ENCODE results near the gene TLL1.

The TLL1 gene

DNA sequence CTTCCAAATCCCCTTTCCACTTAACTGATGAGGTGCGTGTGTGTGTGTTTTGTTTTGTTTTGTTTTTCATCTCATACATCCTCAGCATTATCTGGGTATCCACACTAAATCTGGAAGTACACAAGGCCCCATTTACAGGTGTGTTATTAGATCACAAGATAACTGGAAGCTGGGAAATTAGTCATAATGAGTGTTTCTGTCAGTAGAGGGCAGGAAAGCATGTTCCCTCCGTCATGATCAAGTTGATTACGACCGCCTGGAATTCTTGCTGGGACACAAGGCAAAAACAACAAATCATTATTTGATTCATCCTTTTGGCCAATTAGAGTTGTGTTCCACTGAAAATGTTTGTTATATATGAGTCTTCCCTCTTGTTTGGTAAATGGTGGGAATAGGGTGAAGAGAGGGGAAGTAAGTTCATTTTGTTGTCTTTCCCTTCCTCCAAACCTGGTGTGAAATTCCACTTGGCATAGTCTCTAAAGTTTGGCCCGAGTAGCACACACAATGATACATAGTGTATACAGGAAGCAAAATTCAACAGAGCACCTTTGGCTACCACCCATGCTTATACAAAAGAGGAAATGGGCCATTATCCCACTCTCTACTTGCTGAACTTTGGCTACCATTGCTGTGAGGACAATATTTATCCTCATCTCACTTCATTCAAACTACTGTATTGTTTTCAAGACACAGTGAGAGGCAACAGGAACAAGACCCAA lies 33.3 kb upstream of the TLL1 start:
- TF ChIP-seq, protein P1, sequence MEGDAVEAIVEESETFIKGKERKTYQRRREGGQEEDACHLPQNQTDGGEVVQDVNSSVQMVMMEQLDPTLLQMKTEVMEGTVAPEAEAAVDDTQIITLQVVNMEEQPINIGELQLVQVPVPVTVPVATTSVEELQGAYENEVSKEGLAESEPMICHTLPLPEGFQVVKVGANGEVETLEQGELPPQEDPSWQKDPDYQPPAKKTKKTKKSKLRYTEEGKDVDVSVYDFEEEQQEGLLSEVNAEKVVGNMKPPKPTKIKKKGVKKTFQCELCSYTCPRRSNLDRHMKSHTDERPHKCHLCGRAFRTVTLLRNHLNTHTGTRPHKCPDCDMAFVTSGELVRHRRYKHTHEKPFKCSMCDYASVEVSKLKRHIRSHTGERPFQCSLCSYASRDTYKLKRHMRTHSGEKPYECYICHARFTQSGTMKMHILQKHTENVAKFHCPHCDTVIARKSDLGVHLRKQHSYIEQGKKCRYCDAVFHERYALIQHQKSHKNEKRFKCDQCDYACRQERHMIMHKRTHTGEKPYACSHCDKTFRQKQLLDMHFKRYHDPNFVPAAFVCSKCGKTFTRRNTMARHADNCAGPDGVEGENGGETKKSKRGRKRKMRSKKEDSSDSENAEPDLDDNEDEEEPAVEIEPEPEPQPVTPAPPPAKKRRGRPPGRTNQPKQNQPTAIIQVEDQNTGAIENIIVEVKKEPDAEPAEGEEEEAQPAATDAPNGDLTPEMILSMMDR (IDR thresholded peaks at IDR 0.05; ENCODE audit: control insufficient read depth, extremely low read depth, insufficient read depth) = no peak
- peak; percentile 15 for DNase-seq (ENCODE audit: low read depth)

DNA sequence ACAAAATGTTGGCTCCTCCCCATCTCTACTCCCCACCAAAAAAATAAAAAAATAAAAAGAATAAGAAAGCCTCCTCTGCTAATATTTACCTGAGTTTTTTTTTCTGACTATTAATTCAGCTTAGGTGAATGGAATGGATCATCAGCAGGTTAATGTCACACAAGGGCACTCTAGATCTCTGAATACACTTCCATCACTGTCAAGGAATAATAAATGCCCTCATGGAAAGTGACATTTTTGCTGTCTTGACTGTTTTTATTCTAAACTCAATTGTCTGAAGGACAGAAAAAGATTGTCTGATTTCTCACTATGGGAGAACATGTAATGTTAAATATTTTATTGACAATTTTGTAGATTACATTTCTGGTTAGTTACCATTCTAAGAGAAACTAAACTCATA lies 30.4 kb upstream of the TLL1 start:
- H3K4me3 ChIP-seq (ENCODE audit: low read depth, low read length) = no peak overlapping the region
- no peak for DNase-seq (ENCODE audit: low read depth)
- TF ChIP-seq, protein P1 (IDR thresholded peaks at IDR 0.05; ENCODE audit: control insufficient read depth, extremely low read depth, insufficient read depth) = no peak

More for the DNA sequence above, 33.3 kb upstream of the TLL1 start:
- H3K4me3 ChIP-seq (ENCODE audit: low read depth, low read length) = no peak overlapping the region

DNA sequence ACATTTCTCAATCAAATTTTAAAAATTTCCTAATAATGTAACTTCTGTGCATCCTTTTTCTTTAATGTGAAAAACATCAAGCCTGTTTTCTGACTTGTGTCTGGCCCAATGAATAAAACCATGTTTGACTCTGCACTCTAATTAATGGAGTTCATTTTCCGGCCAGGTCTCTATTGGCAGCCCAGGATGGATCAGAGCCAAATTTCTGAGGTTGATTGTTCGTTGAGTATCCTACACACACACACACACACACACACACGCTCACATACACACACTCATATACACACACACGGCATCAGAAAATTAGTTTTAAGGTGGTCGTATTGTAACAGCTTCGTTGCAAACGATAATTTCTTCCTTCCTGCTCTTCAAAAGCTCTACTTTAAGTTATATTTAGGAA lies 28.9 kb upstream of the TLL1 start:
- TF ChIP-seq, protein P1 (IDR thresholded peaks at IDR 0.05; ENCODE audit: control insufficient read depth, extremely low read depth, insufficient read depth) = no peak
- H3K4me3 ChIP-seq (ENCODE audit: low read depth, low read length) = no peak overlapping the region
- no peak for DNase-seq (ENCODE audit: low read depth)

DNA sequence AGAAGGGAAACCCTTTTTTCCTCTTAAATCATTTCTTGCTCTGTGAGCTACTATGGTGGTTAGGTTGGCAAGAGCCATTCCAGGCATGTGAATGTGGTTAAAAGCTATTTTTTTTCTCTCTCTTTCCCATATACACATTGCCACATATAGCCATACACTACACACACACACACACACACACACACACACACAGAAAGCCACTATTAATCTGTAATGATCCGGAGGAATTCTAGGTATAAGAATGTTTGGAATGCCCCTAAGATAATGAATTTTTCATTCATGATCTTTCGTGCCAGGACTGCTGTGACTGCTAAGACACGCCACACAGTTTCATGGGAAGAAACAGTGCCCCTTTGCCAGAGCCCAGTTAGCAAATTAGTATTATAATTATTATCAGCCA lies 21.8 kb upstream of the TLL1 start:
- TF ChIP-seq, protein P1 (IDR thresholded peaks at IDR 0.05; ENCODE audit: control insufficient read depth, extremely low read depth, insufficient read depth) = no peak
- H3K4me3 ChIP-seq (ENCODE audit: low read depth, low read length) = no peak overlapping the region
- DNase-seq (ENCODE audit: low read depth) = no peak

DNA sequence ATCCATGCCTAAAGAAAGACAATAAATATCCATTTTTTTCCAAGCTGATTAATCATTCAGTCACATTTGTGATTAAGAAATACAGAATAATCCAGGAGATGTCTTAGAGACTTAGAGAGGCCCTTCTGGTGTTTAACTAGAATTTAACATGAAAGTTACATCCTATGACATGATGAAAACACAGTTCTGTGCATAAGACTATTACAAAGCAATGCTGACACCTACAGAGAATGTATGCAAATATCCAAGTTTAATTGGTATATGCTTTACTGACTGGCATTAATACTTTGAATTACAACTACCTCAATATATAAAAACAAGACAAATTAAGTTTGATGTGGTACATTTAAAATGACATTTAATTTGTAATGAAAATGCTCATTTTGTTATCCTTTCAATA lies 17.8 kb upstream of the TLL1 start:
- DNase-seq (ENCODE audit: low read depth) = no peak
- no peak overlapping the region for H3K4me3 ChIP-seq (ENCODE audit: low read depth, low read length)
- TF ChIP-seq, protein P1 (IDR thresholded peaks at IDR 0.05; ENCODE audit: control insufficient read depth, extremely low read depth, insufficient read depth) = peak; percentile 37; the same call in 1 of the 2 replicates

DNA sequence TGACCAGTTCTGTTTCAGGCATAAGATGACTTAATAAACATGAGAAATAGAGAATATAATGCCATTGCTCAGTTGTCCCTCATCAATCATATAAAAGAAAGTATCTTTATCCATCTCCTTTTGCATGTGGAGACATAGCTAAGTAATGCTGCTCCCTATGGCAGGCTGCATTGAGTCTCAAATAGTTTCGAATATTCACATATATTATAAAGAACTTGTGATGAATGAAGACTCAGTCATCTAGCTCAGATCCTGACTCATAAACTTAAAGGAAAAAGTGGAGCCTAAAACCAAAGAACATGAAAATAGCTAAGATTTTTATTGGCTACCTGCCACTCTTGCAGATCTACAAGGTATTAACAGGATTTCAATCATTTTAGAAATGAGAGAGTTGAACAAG lies 11.7 kb upstream of the TLL1 start:
- DNase-seq (ENCODE audit: low read depth) = no peak
- no peak overlapping the region for H3K4me3 ChIP-seq (ENCODE audit: low read depth, low read length)
- TF ChIP-seq, protein P1 (IDR thresholded peaks at IDR 0.05; ENCODE audit: control insufficient read depth, extremely low read depth, insufficient read depth) = no peak

DNA sequence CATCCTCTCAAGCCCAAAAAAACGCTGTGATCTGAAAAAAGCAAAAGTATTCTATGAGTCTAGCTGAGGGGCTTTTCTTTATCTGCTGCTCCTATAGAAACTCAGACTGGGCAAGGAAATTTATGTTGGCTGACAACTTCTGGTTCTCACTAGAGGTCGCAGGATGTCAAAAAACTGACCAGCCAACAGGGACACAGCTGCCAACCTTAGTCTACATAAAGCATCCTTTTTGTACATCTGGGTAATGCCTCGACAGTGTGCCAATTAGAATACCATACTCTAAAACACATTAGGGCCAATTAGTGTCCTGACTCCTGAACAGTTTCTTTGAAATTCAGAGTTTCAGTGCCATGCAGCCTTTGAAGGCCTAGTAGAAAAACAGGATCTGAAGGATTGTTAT lies 8.8 kb upstream of the TLL1 start:
- TF ChIP-seq, protein P1 (IDR thresholded peaks at IDR 0.05; ENCODE audit: control insufficient read depth, extremely low read depth, insufficient read depth) = peak; percentile 28; the same call in 1 of the 2 replicates
- no peak for DNase-seq (ENCODE audit: low read depth)
- H3K4me3 ChIP-seq (ENCODE audit: low read depth, low read length) = no peak overlapping the region
